NCI-H1105 (cell line): Measurements from ENCODE around the gene OR5M11.
A peak's percentile ranks its signal among the peaks of the same experiment; 100 is the strongest.
"Not testable (repeated sequence)": the region's sequence is repeated elsewhere in the genome, so short reads cannot be mapped to it uniquely, and the experiment has no call there.

ENCODE experiments used
- DNase-seq: peaks from one replicate; lab custom pipeline; 2025; lab: John Stamatoyannopoulos, UW

OR5M11 gene

DNA sequence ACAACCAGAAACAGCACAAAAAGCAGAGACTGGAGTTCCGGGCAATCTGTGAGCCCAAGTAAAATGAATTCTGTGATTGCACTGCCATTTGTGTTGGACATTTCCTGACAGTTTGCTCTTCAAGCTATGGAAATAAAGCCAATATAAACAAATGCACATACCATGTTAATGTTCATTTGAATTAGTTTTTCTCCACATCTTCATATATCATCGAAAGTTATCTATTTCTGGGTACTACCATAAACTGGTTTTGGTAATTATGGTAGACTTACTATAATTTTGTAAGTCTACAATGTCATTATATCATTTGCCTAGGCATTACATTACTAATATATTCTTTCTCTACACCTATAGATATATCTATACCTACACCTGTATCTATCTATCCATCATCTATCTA, at the start of gene OR5M11:
Gene OR5M11, minus strand, starts transcription at position 101 of the 400 bp plus-strand sequence. Its CDS starts 0 bp downstream, at position 101.
- DNase-seq, result no peak

DNA sequence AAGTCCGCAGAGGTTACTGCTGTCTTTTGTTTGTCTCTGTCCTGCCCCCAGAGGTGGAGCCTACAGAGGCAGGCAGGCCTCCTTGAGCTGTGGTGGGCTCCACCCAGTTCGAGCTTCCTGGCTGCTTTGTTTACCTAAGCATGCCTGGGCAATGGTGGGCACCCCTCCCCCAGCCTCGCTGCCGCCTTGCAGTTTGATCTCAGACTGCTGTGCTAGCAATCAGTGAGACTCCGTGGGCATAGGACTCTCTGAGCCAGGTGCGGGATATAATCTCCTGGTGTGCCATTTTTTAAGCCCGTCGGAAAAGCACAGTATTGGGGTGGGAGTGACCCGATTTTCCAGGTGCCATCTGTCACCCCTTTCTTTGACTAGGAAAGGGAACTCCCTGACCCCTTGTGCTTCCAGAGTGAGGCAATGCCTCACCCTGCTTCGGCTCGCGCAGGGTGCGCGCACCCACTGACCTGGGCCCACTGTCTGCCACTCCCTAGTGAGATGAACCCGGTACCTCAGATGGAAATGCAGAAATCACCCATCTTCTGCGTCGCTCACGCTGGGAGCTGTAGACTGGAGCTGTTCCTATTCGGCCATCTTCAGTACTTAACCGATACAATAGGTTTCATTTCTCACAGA, 49.1 kb upstream of the OR5M11 start:
- DNase-seq, result not testable (repeated sequence)

DNA sequence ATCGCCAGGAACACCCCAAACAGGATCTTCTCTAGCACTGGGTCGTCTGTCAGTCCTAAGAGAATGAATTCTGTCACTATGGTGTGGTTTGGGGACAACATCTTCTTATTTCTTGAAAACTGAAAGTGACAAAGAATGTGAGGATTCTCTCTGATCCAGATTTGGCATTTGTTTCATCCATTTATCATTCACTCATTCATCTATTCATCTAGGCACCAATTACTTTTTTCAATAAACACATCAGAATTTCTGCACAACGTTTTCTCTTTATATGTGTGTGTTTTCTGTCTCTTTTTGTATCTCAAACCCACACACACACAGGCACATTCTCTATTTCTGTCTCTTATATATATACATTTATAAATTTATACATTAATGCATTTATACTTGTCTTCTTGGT, 34.6 kb upstream of the OR5M11 start, which contains the start of gene OR5M10:
Gene OR5M10, minus strand, starts transcription at position 101 of the 400 bp plus-strand sequence. Its CDS starts 0 bp downstream, at position 101.
- no peak for DNase-seq

DNA sequence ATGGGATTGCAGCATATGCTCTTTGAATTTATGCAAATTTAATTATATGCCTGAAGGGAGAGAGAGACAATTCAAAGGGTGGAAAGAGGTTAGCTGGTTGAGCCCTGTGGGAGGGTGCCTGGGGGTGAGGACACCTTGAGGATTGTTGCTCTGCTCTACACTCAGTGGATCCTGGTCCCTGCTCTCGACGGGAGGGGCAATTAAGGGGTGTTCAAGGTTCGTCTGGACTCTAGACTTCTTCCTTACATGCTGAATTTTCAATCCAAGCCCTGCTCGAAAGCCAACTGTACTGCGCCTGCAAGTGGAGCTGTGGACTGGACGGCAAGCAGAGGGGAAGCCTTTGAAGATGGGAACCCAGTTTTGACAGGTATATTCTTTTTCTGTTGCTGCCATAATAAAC, 15.5 kb upstream of the OR5M11 start:
- no peak for DNase-seq

DNA sequence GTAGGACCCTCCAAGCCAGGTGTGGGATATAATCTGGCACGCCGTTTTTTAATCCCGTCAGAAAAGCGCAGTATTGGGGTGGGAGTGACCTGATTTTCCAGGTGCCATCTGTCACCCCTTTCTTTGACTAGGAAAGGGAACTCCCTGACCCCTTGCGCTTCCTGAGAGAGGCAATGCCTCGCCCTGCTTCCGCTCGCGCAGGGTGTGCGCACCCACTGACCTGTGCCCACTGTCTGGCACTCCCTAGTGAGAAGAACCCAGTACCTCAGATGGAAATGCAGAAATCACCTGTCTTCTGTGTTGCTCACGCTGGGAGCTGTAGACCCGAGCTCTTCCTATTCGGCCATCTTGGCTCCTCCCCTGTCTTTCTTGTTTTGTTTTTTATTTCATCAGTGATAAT, 11.6 kb upstream of the OR5M11 start:
- DNase-seq, result not testable (repeated sequence)

DNA sequence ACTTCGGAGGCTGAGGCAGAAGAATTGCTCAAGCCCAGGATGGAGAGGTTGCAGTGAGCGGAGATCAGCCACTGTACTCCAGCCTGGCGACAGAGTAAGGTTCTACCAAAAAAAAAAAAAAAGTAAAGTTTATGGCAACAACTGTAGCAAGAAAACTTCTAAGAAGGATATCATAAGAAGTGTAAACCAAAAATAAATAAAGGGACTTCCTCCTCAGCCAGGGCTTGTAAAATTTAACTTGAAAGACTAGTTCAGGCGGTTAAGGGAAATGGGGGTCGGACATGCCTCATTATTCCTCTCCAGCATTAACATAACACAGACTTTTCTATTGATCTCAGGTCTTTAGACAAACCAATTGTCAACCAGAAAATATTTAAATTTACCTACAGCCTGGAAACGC, 2.5 kb upstream of the OR5M11 start:
- DNase-seq, result no peak

DNA sequence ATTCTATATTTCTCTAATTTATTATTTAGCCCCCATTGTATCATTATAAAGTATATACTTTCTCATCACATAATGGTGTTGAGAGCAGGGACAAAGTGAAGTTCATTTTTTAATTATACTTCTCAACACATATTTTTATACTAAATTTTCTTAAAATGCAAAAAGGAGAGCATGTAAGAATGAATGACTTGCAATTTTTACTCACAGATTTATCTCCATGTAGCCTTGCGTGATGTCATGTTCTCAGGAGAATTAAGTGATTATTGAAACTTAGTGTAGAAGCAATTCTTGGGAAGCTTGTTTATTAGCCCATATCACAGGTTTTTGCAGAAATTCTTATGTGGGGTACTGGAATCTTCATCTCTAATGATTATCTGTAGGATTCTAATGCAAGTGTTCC, 682 bp upstream of the OR5M11 start:
- no peak for DNase-seq

DNA sequence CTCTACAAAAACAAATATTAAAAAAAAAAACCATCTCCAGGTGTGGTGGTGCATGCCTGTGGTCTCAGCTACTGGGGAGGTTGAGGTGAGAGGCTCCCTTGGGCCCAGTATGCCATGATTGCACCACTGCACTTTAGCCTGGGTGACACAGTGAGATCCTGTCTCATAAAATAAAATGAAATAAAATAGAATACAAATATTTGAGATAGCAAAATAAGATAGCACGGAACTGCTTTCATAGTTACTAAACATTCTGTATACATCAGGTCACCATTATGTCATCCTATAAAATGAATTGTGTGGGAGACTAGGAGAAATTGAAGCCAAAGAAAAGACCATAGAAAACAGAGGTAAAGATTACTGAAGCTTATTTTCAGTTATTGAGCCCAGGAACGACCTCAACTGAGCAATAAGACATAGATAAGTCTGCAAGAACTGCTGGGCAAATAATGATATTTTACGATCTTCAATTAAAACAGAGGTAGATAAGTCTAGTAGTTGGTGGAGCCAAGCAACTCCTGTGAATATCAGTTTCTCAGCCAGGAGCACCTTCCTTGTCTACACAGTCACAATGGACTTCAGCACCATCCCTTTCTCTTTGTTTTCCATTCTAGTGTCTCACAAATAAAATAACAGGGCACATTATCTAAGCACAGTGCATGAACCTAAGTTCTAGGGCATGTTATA, 9.9 kb downstream of the OR5M11 start:
- DNase-seq, result no peak

DNA sequence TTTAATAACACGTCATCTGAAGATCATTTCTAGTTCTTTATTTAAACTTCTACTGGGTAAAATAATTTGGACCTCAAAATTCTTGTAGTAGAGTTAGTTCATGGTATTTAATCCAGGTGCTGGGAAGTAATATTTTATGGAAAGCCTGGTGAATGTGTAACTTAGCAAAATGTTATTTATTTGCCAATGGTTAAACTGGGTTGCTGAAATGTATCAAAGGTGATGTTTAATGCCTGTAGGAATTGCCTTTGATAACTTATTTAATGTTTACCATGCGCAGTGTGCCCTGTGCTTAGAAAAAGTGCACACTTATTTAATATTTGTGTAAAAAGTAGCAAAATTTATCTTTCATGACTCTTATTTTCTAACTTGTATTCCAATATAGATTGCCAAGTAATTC, 11.2 kb downstream of the OR5M11 start:
- no peak for DNase-seq

DNA sequence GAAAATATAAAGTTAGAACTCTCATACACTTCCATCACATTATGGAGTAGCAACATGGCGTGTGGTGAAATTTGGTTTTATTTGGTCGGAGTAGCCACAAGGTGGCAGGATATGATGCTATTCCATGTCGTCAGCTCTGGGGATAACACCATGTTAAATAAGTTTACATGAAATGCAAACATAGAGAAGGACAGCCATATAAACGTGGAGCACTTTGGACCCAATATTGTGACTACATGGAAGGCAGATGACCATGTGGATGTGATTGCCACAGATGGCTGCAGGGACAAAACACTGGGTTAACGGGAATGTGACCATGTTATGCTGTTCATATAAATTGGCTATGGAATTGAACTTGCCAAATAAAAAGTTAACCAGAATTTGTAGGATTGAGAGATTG, 21.0 kb downstream of the OR5M11 start:
- peak; percentile 7 for DNase-seq

DNA sequence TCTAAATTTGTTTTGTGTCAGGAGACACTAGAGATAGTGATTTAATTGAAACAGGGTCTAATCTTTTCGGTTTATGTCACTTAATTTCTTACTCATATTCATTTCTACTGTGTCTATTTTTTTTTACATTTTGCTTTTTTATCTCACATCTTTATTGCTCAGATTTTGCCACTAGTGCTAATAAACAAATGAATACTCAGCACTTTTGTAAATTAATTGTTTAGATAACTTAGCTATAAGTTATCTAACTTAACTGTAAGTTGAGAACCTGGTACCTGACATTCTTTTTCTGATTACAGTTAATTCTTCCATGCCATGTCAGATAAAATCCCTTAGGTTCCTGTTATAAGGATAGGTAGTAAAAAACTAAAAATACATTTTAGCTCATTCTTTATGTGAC, 29.8 kb downstream of the OR5M11 start:
- no peak for DNase-seq

DNA sequence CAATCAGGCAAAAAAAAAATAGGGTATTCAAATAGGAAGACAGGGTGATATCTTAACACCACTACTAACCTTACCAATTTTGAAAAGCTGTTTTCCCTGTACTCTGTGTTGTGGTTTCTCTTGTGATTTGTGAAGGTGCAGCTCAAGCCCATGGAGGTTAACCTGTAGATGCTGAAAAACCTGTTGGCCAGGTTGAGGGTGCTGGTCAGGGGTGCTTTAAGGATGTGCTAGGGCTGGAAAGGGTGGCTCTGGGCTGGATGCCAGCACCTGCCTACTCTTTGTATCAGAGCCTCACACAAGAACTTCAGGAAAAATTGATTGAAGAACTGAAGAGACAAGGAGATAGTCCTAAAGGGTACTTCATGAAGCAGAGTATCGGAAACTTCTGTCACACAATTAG, 33.6 kb downstream of the OR5M11 start:
- DNase-seq, result no peak

DNA sequence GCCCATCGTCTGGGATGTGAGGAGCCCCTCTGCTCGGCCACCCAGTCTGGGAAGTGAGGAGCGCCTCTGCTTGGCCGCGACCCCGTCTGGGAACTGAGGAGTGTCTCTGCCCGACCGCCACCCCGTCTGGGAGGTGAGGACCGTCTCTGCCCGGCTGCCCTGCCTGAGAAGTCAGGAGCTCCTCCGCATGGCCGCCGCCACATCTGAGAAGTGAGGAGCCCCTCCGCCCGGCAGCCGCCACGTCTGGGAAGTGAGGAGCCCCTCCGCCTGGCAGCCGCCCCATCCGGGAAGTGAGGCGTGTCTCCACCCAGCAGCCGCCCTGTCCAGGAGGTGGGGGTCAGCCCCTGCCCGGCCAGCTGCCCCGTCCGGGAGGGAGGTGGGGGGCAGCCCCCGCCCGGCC, 46.0 kb downstream of the OR5M11 start:
- no peak for DNase-seq

DNA sequence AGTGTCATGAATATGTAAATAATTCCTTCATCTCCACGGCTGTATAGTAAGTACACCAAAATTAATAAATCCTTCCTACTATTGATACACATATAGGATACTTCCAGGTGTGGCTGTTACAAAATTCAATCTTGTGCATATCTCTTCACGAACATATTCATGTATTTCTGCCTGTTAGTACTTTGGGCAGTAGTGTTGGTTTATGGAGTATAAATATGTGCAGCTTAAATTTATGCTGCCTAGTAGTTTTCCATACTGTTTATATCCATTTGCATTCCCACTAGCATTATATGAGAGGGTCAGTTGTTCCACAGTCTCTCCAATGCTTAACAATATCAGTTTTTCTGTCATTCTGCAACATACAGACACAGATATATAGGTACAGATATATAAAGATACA, 47.9 kb downstream of the OR5M11 start:
- DNase-seq, result no peak
